Naive thymus-derived CD4-positive, alpha-beta T cell (primary cell): Measurements from ENCODE around the gene USP5. TPM values are rescaled to one million over a fixed set of nuclear protein-coding genes. Genes with fewer than 3 reads are reported as not detected.
"Not testable (repeated sequence)": the region's sequence is repeated elsewhere in the genome, so short reads cannot be mapped to it uniquely, and the experiment has no call there.

ENCODE experiments used
- ATAC-seq: fragments of 150-1000 bp; cut with Tn5 transposase; 2 replicates; pipeline ENCODE4 v1.10.0; 2021; ENCODE audit warnings: mild to moderate bottlenecking, moderate library complexity
- CTCF ChIA-PET: fragments of 350-600 bp; sonication (Branson Sonifier 250); formaldehyde crosslinking; loops from one replicate; lab custom pipeline; 2021; ENCODE audit warnings: antibody characterized with exemption; lab: Charles Lee
- POLR2A ChIA-PET: fragments of 350-600 bp; sonication (Branson Sonifier 250); formaldehyde crosslinking; loops from one replicate; lab custom pipeline; 2021; ENCODE audit warnings: antibody characterized with exemption, inconsistent platforms; lab: Charles Lee
- DNase-seq, 9 donors: peaks; one replicate each; pipeline versions ENCODE4 v3.0.0 to v3.0.0-alpha.2; 2020 to 2022; ENCODE audit warnings: mixed read lengths in 1 of 9
- H3K27ac ChIP-seq: one replicate; pipeline ENCODE4 v1.7.0; 2013; ENCODE audit warnings: mild to moderate bottlenecking, low read depth, low read length, moderate library complexity
- H3K27me3 ChIP-seq, 2 donors: one replicate each; pipeline ENCODE4 v1.7.0; 2013; ENCODE audit warnings: low read length in 2 of 2, mild to moderate bottlenecking in 2 of 2, moderate library complexity in 2 of 2; ENCODE audit not compliant: control insufficient read depth in 2 of 2, insufficient read depth in 2 of 2
- H3K36me3 ChIP-seq, 3 experiments: 1 replicate in 2 of 3; 2 replicates in 1 of 3; pipeline ENCODE4 v1.7.0; 2013; ENCODE audit warnings: low read length in 3 of 3, mild to moderate bottlenecking in 3 of 3, moderate library complexity in 1 of 3; ENCODE audit not compliant: insufficient read depth in 3 of 3, control insufficient read depth in 2 of 3
- H3K4me1 ChIP-seq, 2 donors: one replicate each; pipeline ENCODE4 v1.7.0; 2013; ENCODE audit warnings: low read length in 2 of 2, mild to moderate bottlenecking in 2 of 2, moderate library complexity in 1 of 2; ENCODE audit not compliant: control insufficient read depth in 2 of 2, insufficient read depth in 2 of 2
- H3K4me3 ChIP-seq: 2 replicates; pipeline ENCODE4 v1.7.0; 2013; ENCODE audit warnings: mild to moderate bottlenecking, low read length
- H3K9me3 ChIP-seq, 3 experiments: 1 replicate in 2 of 3; 2 replicates in 1 of 3; pipeline ENCODE4 v1.7.0; 2013; ENCODE audit warnings: low read length in 3 of 3; ENCODE audit not compliant: control insufficient read depth in 2 of 3
- H3K27ac Mint-ChIP-seq, 9 donors: one replicate each; pipeline ENCODE4 v1.8.0; 2020 to 2022; ENCODE audit warnings: mixed read lengths in 9 of 9, mild to moderate bottlenecking in 8 of 9, moderate library complexity in 5 of 9, inconsistent platforms in 2 of 9
- H3K27me3 Mint-ChIP-seq, 5 donors: one replicate each; pipeline ENCODE4 v1.8.0; 2021 to 2022; ENCODE audit warnings: mixed read lengths in 5 of 5, mild to moderate bottlenecking in 1 of 5
- H3K36me3 Mint-ChIP-seq, 5 donors: one replicate each; pipeline ENCODE4 v1.8.0; 2020 to 2022; ENCODE audit warnings: mixed read lengths in 5 of 5, mild to moderate bottlenecking in 3 of 5, inconsistent platforms in 1 of 5
- H3K4me1 Mint-ChIP-seq, 7 donors: one replicate each; pipeline ENCODE4 v1.8.0; 2020 to 2022; ENCODE audit warnings: mixed read lengths in 7 of 7, mild to moderate bottlenecking in 3 of 7, inconsistent platforms in 1 of 7
- H3K4me3 Mint-ChIP-seq, 10 donors: one replicate each; pipeline ENCODE4 v1.8.0; 2020 to 2022; ENCODE audit warnings: mild to moderate bottlenecking in 10 of 10, mixed read lengths in 10 of 10, moderate library complexity in 6 of 10, inconsistent platforms in 2 of 10
- H3K9me3 Mint-ChIP-seq, 11 donors: one replicate each; pipeline ENCODE4 v1.8.0; 2020 to 2022; ENCODE audit warnings: mixed read lengths in 11 of 11, mild to moderate bottlenecking in 4 of 11, inconsistent platforms in 1 of 11, moderate library complexity in 1 of 11
- intact Hi-C, 2 donors: fragments of 100-400 bp; cut with micrococcal nuclease; formaldehyde crosslinking; loops; one replicate each; pipeline ENCODE4 v1.15.1; 2023
- polyA plus RNA-seq, 2 donors: library from polyadenylated mRNA; unstranded; fragments of 300-500 nt; fragmentation: Illumina TruSeq; gene quantifications; one replicate each; pipeline ENCODE4 v1.2.3, GENCODE V29; 2021
- total RNA-seq, 6 experiments: library from RNA in 5 of 6; stranded (reverse) in 5 of 6; gene quantifications; 1 replicate in 5 of 6; 2 replicates in 1 of 6; pipeline ENCODE4 v1.2.3 and lab custom pipeline; 2021 to 2026

Gene USP5
- total and polyA plus RNA-seq, 7 experiments from 2014 or later: 51.9 to 134 (median 71.1) TPM

GRCh38 chr12:6869049-6870021 lies 17.4 kb downstream of the USP5 start:
- ChIA-PET POLR2A (interaction anchor here (0.6 to 6.5 kb wide), 26 partner anchors 8 to 436 kb away, joined by 3 to 90 read pairs (median 4); partner anchors contain the start of genes C12orf57, CDCA3, MLF2 and P3H3), CTCF (interaction anchor here (0.6 to 6.9 kb wide), 27 partner anchors 9 to 243 kb away, joined by 3 to 45 read pairs (median 4); partner anchors contain the start of genes C12orf57, C1RL, CDCA3 and ENO2)
- Mint-ChIP-seq H3K4me1 (peaks cover 36 to 59% (median 48%) of the 10 kb centered on the region in 7 donors), H3K36me3 (peaks cover 0 to 52% (median 9%) of the 10 kb centered on the region in 5 donors), H3K27ac (peak overlapping the region; percentile 74 to 90 (median 80)), H3K4me3 (peak overlapping the region; percentile 87 to 93 (median 89)), H3K27me3 (no peaks in the 10 kb centered on the region), H3K9me3 (no peaks in the 10 kb centered on the region)
- Histone ChIP-seq H3K27ac (peak overlapping the region; percentile 82), H3K4me3 (no peak overlapping the region), H3K27me3 (no peaks in the 10 kb centered on the region), H3K36me3 (peaks cover 0 to 43% (median 6%) of the 10 kb centered on the region in 3 experiments), H3K9me3 (no peaks in the 10 kb centered on the region), H3K4me1 (peaks cover 39 to 42% of the 10 kb centered on the region in 2 donors)
- intact Hi-C loops: loop anchor here (1.0 to 5.0 kb wide), 16 partner anchors 45 to 1828 kb away; partner anchors contain the start of genes C1R (in 2 of the 2), C12orf57 (in 1 of the 2), C1RL (in 1 of the 2) and ENO2 (in 1 of the 2)
- DNase-seq (peak; percentile 72 to 89 (median 81)), ATAC-seq (peak; percentile 16)

- H3K9me3 ChIP-seq, H3K27me3 ChIP-seq, H3K27me3 Mint-ChIP-seq, H3K4me3 ChIP-seq, ATAC-seq, DNase-seq, H3K9me3 Mint-ChIP-seq: not testable (repeated sequence)
- Mint-ChIP-seq H3K36me3 (peaks cover 0 to 49% (median 5%) of the 10 kb centered on the region in 5 donors), H3K4me1 (peaks cover 36 to 62% (median 53%) of the 10 kb centered on the region in 7 donors), H3K4me3 (peak overlapping the region in 8 of 10 donors; percentile 14 to 95 (median 60)), H3K27ac (peak overlapping the region in 8 of 9 donors; percentile 40 to 94 (median 66))
- CTCF ChIA-PET: interaction anchor here (0.5 to 6.9 kb wide), 12 partner anchors 15 to 238 kb away, joined by 3 to 45 read pairs (median 5); partner anchors contain the start of genes C12orf57, C1RL, CDCA3 and RNU7-1
- POLR2A ChIA-PET: interaction anchor here (0.6 to 4.4 kb wide), 5 partner anchors 9 to 75 kb away, joined by 3 to 46 read pairs (median 4); partner anchors contain the start of genes C12orf57, RNU7-1 and USP5
- intact Hi-C loops: loop anchor here in 1 of 2 donors (5.0 kb wide), 2 partner anchors 378 to 1827 kb away; partner anchors contain the start of genes MRPL51, NCAPD2 and RIMKLB
- Histone ChIP-seq H3K4me1 (peaks cover 39 to 42% of the 10 kb centered on the region in 2 donors), H3K36me3 (peaks cover 3 to 33% (median 6%) of the 10 kb centered on the region in 3 experiments), H3K27ac (peak overlapping the region; percentile 77)
Measured at GRCh38 chr12:6870304-6870703, 18.4 kb downstream of the USP5 start.

- peak overlapping the region; percentile 98 for H3K4me3 ChIP-seq
- H3K36me3 ChIP-seq: peaks cover 3 to 32% (median 6%) of the 10 kb centered on the region in 3 experiments
- Mint-ChIP-seq H3K4me1 (peaks cover 37 to 62% (median 53%) of the 10 kb centered on the region in 7 donors), H3K27me3 (no peaks in the 10 kb centered on the region), H3K9me3 (no peaks in the 10 kb centered on the region), H3K27ac (peak overlapping the region; percentile 74 to 94 (median 88)), H3K36me3 (peaks cover 0 to 45% (median 3%) of the 10 kb centered on the region in 5 donors), H3K4me3 (peak overlapping the region; percentile 87 to 95 (median 91))
- no peak for ATAC-seq
- no peaks in the 10 kb centered on the region for H3K27me3 ChIP-seq
- ChIA-PET POLR2A (interaction anchor here (0.5 to 4.6 kb wide), 10 partner anchors 17 to 148 kb away, joined by 3 to 70 read pairs (median 10); partner anchors contain the start of genes C12orf57, CDCA3, LPCAT3 and MLF2), CTCF (interaction anchor here (0.6 to 6.9 kb wide), 12 partner anchors 8 to 237 kb away, joined by 3 to 45 read pairs (median 12); partner anchors contain the start of genes C1RL, CDCA3 and USP5)
- no peaks in the 10 kb centered on the region for H3K9me3 ChIP-seq
- intact Hi-C loops: loop anchor here in 1 of 2 donors (5.0 kb wide), 2 partner anchors 379 to 1826 kb away; partner anchors contain the start of genes MRPL51, NCAPD2 and RIMKLB
- H3K27ac ChIP-seq: peak overlapping the region; percentile 77
- peaks cover 39 to 42% of the 10 kb centered on the region in 2 donors for H3K4me1 ChIP-seq
- peak in 1 of 9 donors; percentile 58 for DNase-seq
Measured at GRCh38 chr12:6871052-6871957, 19.4 kb downstream of the USP5 start.

DNA sequence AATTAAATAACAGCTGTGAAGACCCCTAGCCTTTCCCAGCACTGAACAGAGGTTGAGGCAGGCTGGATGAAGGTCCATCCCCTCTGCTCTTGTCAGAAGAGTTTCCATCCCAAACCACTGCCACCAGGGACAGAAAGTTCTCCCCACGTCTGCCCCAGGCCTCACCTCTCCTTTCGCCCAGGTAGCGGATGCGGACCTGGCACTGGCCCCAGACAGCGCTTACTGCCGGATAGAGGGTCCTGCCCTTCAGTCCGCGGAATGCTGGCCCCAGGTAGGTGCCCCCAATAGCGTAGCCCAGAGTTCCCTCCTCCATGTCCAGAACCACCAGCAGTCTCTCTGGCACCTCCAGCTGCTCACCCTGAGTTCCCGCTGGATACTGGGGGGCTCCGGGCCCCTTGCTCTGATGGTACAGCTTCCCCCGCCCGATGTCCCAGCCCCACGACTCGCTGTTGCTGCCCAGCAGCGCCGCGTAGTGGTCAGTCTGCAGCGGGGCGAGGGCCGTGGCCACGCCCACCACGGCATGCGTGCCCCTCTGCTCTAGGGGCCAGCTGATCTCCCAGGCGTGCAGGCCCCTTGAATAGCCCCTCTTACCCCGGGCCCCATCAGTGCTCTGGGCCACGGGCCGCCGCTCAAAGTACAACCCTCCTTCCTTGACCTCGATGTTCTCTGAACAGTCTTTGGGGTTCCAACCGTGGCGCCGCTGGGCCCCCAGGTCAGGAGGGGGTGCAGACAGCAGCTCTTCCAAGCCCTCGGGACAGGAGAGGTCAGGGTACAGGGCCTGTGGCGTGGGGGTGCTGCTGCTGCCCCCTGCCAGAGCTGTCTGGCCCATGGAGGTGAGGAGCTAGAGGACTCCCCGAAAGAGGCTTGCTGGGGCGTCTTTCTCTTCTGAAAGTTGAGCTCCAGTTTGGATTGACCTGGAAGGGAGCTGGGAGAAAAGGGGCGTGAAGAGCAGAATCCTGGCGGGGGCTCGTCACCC lies 20.4 kb downstream of the USP5 start:
- Mint-ChIP-seq H3K4me1 (peaks cover 37 to 62% (median 51%) of the 10 kb centered on the region in 7 donors), H3K9me3 (no peaks in the 10 kb centered on the region), H3K4me3 (peak overlapping the region; percentile 87 to 95 (median 91)), H3K36me3 (peaks cover 0 to 48% (median 3%) of the 10 kb centered on the region in 5 donors), H3K27ac (peak overlapping the region; percentile 74 to 94 (median 88)), H3K27me3 (no peaks in the 10 kb centered on the region)
- CTCF ChIA-PET: interaction anchor here (0.6 to 6.9 kb wide), 34 partner anchors 9 to 241 kb away, joined by 3 to 45 read pairs (median 4); partner anchors contain the start of genes C12orf57, C1RL, CDCA3 and LRRC23
- ATAC-seq: peak; percentile 61
- Histone ChIP-seq H3K27ac (peak overlapping the region; percentile 77), H3K36me3 (peaks cover 3 to 32% (median 6%) of the 10 kb centered on the region in 3 experiments), H3K9me3 (no peaks in the 10 kb centered on the region), H3K4me3 (peak overlapping the region; percentile 98), H3K4me1 (peaks cover 35 to 36% of the 10 kb centered on the region in 2 donors), H3K27me3 (no peaks in the 10 kb centered on the region)
- intact Hi-C loops: loop anchor here (1.0 to 5.0 kb wide), 21 partner anchors 19 to 1825 kb away; partner anchors contain the start of genes EMG1 (in 2 of the 2), ENO2 (in 2 of the 2), LPCAT3 (in 2 of the 2) and LRRC23 (in 2 of the 2)
- POLR2A ChIA-PET: interaction anchor here (0.5 to 4.6 kb wide), 43 partner anchors 8 to 317 kb away, joined by 3 to 70 read pairs (median 4); partner anchors contain the start of genes C12orf57, CD4, CDCA3 and ENO2
- peak; percentile 66 to 92 (median 79) for DNase-seq
